Measurements from ENCODE around the gene HOMER3. TPM values are rescaled to one million over a fixed set of nuclear protein-coding genes. Genes with fewer than 3 reads are reported as not detected.

HOMER3 gene
- total and polyA plus RNA-seq, 2 of the 13 experiments (the other 11 are each of a cell fraction or from before 2014, with no cell fraction given), result 21.3 to 27.3 TPM

Other genes starting within 250 kb of the HOMER3 start
- gene COMP, start 149.9 kb downstream of the HOMER3 start, total RNA-seq (2016; rRNA removed; fragmentation: Illumina TruSeq; extraction: Trizol), result 0.04 TPM in 1 of 2 replicates, not detected in the other
- 0.13 and 0.16 TPM in 2 replicates for gene COMP, start 149.9 kb downstream of the HOMER3 start, polyA plus RNA-seq (2011; rRNA removed)
- gene UPF1, start 109.3 kb downstream of the HOMER3 start, total RNA-seq (2016; rRNA removed; fragmentation: Illumina TruSeq; extraction: Trizol), result 37.3 and 41.8 TPM in 2 replicates
- gene UPF1, start 109.3 kb downstream of the HOMER3 start, polyA plus RNA-seq (2011; rRNA removed), result 16.9 and 23.1 TPM in 2 replicates
- gene CERS1, start 45.1 kb downstream of the HOMER3 start, total RNA-seq (2016; rRNA removed; fragmentation: Illumina TruSeq; extraction: Trizol), result 2.3 and 4.6 TPM in 2 replicates
- 9.8 and 18.8 TPM in 2 replicates for gene CERS1, start 45.1 kb downstream of the HOMER3 start, polyA plus RNA-seq (2011; rRNA removed)
- 188 and 189 TPM in 2 replicates for gene COPE, start 21.8 kb downstream of the HOMER3 start, total RNA-seq (2016; rRNA removed; fragmentation: Illumina TruSeq; extraction: Trizol)
- 205 and 222 TPM in 2 replicates for gene COPE, start 21.8 kb downstream of the HOMER3 start, polyA plus RNA-seq (2011; rRNA removed)
- gene DDX49, start 21.5 kb downstream of the HOMER3 start, total RNA-seq (2016; rRNA removed; fragmentation: Illumina TruSeq; extraction: Trizol), result 44.6 and 46.2 TPM in 2 replicates
- gene DDX49, start 21.5 kb downstream of the HOMER3 start, polyA plus RNA-seq (2011; rRNA removed), result 27.0 and 28.9 TPM in 2 replicates
- gene SUGP2, start 92.3 kb upstream of the HOMER3 start, total RNA-seq (2016; rRNA removed; fragmentation: Illumina TruSeq; extraction: Trizol), result 32.3 and 40.6 TPM in 2 replicates
- gene SUGP2, start 92.3 kb upstream of the HOMER3 start, polyA plus RNA-seq (2011; rRNA removed), result 57.7 and 63.4 TPM in 2 replicates
- 36.8 and 42.7 TPM in 2 replicates for gene ARMC6, start 92.4 kb upstream of the HOMER3 start, total RNA-seq (2016; rRNA removed; fragmentation: Illumina TruSeq; extraction: Trizol)
- 16.2 and 24.6 TPM in 2 replicates for gene ARMC6, start 92.4 kb upstream of the HOMER3 start, polyA plus RNA-seq (2011; rRNA removed)
- gene SLC25A42, start 122.8 kb upstream of the HOMER3 start, total RNA-seq (2016; rRNA removed; fragmentation: Illumina TruSeq; extraction: Trizol), result 13.5 and 18.3 TPM in 2 replicates
- 12.8 and 13.0 TPM in 2 replicates for gene SLC25A42, start 122.8 kb upstream of the HOMER3 start, polyA plus RNA-seq (2011; rRNA removed)
- gene TMEM161A, start 197.3 kb upstream of the HOMER3 start, total RNA-seq (2016; rRNA removed; fragmentation: Illumina TruSeq; extraction: Trizol), result 10.3 and 25.9 TPM in 2 replicates
- gene TMEM161A, start 197.3 kb upstream of the HOMER3 start, polyA plus RNA-seq (2011; rRNA removed), result 31.4 and 42.7 TPM in 2 replicates
- 0.44 and 1.2 TPM in 2 replicates for gene MEF2B, start 229.0 kb upstream of the HOMER3 start, total RNA-seq (2016; rRNA removed; fragmentation: Illumina TruSeq; extraction: Trizol)
- gene MEF2B, start 229.0 kb upstream of the HOMER3 start, polyA plus RNA-seq (2011; rRNA removed), result 1.7 and 2.3 TPM in 2 replicates